Anterior cingulate cortex (tissue), 58 donors: ENCODE measurements around the gene NT5M.
"Not testable (repeated sequence)": the region's sequence is repeated elsewhere in the genome, so short reads cannot be mapped to it uniquely, and the experiment has no call there.

ENCODE experiments used
- DNase-seq, 58 donors: peaks; one replicate each; lab custom pipeline; 2025; lab: John Stamatoyannopoulos, UW

Gene NT5M

DNA sequence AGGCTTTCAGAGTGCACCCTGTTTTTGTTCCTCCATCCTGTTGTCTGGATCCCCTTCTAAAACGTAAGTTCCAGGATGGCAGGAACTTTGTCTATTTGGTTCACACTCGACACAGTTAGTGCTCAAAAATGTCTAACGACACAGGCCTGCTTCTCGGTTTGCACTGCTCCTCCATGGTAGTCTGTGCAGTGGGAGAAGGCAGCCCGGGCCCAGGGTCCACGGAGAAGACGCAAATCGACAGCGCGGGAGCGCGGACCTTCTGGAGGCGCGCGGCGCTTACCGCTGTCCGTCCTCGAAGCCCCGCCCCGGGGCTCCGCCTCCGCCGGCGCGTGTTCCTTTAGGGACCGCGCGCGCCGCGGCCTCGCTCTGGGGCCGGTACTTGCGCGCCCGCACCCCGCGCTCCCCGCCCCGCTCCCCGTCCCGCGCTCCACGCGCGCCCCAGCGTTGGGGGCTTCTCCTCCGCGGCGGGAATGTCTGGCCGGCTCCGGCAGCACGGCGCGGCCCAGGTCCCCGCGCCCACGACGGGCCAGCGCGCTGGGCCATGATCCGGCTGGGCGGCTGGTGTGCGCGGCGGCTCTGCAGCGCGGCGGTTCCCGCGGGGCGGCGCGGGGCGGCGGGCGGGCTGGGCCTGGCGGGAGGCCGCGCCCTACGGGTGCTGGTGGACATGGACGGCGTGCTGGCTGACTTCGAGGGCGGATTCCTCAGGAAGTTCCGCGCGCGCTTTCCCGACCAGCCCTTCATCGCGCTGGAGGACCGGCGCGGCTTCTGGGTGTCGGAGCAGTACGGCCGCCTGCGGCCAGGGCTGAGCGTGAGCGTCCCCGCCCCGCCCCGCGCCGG is at the start of gene NT5M:
Gene NT5M, plus strand, starts transcription at position 364 of the 837 bp plus-strand sequence. Its CDS starts 178 bp downstream, at position 542.
- DNase-seq, result peak in 54 of 58 donors; percentile 28 to 84 (median 62)

DNA sequence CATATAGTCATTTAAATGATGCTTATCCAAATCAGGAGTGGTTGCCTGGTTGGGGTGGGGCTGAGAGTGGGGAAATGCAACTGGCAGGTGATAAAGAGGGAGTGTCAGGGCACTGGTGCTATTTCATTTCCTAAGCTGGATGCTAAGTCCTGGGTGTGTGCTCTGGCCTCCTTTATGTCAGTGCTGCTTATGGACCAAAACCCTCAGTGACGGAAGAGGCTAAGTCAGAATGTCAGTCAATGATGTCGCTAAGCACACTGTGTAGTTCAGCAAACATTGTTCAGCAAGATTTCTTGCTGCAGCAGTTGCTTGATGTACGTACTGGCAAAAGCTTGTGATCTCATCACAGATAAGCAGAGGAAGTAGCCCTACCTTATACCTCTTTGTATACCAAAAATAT is 49.8 kb upstream of the NT5M start:
- DNase-seq, result no peak

DNA sequence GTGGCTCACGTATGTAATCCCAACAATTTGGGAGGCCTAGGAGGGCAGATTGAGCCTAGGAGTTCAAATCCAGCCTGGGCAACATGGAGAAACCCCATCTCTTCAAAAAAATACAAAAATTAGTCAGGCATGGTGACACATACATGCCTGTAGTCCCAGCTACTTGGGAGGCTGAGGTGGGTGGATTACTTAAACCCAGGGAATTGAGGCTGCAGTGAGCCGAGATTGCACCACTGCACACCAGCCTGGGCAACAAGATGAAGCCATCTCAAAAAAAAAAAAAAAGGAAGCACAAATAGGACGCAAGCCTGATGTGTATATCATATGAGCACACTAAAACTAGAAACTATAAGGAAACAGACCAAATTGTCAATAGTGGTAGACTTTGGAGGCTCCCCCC is 49.1 kb upstream of the NT5M start:
- no peak for DNase-seq

DNA sequence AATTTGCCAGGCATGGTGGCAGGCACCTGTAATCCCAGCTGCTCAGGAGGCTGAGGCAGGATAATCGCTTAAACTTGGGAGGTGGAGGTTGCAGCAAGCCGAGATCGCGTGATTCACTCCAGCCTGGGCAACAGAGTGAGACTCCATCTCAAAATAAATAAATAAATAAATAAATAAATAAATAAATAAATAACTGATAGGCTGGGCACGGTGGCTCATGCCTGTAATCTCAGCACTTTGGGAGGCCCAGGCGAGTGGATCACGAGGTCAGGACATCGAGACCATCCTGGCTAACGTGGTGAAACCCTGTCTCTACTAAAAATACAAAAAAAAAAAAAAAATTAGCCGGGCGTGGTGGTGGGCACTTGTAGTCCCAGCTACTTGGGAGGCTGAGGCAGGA is 47.5 kb upstream of the NT5M start:
- DNase-seq, result not testable (repeated sequence)

DNA sequence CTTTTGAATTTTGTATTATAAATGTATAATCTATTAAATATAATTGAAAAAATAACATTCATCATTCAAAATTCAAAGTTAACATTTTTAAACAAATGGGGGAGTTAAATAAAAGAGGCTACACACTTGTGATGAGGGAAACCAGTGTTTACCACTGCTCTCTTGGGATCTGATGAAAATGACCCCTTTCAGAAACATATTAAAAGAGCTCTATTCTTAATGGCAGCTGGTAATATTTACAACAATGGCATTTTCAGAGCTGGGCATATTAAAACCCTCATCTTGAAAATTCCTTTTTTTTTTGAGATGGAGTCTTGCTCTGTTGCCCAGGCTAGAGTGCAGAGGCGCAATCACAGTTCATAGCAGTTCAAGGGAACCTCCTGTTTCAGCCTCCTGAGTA is 46.9 kb upstream of the NT5M start:
- DNase-seq, result no peak

DNA sequence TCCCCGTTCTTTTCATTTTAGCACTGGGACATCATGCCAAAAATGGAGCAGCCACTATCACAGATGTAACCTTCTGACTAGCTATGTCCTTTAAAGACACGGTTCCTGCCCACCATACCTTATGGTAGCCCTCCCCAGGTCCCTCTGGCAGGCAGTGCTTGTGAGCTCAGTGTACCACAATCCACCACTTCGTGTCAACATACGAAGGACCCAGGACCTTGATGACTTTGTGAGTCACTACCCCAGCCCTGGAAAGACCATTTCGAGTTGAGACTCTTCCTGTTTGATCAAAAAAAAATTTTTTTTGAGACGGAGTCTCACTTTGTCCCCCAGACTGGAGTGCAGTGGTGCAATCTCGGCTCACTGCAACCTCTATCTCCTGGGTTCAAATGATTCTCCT is 45.2 kb upstream of the NT5M start:
- DNase-seq, result no peak

DNA sequence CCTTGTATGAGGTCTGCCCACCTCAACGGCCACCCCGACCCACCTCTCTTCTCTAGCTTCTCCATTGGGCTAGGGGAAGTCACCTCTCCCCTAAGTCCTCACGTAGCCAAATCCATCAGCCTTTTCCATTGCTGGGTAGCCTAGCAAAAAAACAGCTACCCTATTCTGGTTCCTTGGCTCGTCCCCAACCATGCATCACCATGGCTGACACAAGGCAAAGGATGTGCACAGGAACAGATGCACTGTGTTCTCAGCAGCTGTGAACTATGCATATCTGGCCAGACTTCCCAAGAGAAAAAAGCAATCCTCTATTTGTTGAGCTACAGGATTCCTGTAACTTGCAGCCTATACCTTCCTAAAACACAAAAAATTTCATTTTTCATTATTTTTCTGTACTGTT is 44.2 kb upstream of the NT5M start:
- DNase-seq, result peak in 38 of 58 donors; percentile 3 to 78 (median 45)

DNA sequence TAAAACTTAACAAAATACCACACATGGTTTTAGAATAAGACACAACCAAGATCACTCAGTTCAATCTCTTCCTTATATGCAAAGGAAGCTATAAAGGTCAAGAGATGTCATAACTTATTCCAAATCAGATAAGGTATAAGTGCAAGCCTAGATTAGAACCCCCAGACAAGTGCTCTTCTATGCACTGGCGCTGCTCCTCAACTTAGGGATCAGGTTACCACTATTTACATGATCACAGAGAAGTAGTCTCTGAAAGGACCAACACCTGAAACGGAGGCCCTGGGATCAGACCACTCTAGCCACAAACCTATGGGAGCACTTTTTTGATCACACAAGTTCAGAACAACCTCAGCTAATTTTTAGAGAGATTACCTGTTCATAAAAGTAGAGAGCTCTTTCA is 38.7 kb upstream of the NT5M start:
- no peak for DNase-seq

DNA sequence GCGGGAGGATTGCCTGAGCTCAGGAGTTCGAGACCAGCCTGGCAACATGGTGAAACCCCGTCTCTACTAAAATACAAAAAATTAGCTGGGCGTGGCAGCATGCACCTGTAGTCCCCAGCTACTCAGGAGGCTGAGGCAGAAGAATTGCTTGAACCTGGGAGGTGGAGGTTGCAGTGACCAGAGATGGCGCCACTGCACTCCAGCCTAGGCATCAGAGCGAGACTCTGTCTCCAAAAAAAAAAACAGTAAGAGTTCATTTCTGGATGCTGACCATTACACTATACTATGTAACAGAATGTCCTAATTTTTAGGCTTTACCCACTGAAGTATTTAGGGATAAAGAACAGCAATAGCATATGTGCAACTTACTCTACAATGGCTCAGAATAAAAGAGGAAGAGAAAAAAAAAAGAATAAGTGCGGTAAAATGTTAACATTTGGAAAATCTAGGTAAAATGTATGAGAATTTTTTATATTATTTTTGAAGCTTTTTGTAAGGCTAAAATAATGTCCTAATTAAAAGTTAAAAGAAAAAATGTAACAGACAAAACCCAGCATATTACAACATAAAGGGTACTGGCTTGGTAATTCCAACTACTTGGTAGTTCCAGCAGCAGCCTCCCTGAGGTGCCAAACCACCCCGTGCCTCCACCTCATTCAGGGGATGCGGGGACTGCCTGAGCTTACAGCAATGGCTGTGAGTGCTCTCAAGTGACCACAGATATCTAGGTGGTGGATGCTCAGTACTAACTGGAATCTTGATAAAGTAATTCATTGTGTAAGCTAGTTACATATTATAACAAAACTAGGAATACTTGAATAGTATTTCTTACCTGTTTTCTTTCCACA is 33.0 kb upstream of the NT5M start:
- no peak for DNase-seq

DNA sequence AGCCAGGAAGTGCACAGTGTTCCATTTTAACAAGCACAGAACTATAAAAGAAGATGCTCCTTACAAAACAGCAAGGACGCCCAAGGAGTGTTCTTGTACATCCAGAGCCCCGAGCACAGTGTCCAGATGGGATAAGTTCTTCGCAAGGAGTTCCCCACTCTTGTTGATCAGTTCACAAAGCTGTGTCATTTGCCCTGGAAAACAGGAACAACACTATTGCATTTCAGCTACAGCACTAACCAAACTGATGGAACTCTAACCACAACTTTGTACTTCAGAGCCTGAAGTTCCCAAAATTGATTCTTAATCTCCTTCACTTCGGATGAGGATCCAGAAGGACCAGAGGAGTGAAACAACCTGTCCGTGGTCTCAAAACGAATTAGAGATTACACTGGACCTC is 27.2 kb upstream of the NT5M start:
- DNase-seq, result no peak

DNA sequence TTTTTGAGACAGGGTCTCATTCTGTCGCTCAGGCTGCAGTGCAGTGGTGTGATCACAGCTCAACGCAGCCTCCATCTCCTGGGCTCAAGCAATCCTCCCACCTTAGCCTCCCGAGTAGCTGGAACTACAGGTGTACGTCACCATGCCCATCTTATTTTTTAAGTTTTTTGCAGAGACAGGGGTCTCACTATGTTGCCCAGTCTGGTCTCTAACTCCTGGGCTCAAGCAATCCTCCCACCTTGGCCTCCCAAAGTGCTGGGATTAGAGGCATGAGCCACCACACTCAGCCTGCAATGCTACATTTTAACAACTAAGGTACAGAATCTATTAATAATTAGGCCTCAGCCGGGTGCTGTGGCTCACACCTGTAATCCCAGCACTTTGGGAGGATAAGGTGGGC is 25.7 kb upstream of the NT5M start:
- not testable (repeated sequence) for DNase-seq

DNA sequence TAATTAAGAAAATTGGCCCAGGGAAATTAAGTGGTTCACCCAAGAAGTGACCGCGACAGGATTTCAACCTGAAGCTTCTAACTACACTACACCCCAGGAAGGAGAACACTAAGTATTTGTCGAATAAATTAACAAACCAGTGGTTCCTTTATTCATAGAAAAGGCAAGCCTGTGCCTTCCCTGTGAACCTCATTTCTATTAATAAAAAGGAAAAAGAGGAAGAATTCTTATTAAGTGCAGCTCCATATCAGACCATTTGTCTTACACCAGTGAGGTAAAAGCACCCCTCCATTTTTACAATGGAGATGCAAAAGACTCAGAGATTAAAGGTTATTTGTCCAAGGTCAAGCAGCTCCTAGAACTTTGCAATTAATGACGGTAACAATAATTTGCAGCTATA is 23.9 kb upstream of the NT5M start:
- no peak for DNase-seq

DNA sequence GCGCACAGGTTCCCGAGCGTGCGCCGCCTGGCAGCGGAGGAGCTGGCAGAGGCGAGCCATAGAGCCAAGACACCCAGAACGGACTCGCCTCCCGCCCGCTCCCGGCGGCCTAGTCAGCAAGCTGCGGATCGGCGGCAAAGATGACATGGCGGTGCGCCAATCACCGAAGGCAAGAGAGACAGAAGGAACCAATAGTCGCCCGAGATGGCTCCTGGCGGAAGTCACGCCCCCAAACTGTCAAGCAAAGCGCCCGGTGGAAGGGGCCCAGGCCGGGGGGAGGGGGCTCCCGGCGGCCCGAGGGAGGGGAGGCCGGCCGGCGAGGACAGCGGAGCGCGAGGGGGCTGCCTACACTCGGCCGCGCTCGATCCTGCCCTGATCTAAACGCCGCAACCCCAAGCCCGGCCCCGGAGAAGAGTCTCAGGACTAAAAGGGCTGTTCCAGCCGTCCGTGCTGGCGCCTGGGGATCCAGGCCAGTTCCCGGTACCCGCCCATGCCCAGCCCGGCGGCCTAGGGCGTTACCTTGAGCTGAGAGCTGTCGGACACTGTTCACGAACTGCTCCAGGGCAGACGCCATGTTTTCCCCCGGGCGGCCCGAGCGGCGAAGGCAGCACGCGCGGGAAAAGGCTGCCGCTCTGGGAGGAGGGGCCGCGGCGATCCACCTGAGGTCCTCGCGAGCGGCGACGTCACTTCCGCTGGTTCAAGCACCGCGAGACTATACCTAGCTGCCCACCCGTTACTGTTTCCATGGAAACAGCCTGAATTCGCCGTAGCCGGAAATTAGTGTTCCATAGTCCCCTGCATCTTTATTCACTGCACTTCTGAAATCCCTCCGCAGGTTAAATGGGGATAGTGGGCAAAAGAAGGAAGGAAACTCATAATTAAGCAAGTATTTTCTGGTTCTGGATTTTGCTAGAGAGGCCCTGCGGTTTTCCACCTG is 22.3 kb upstream of the NT5M start, which contains the start of gene COPS3:
Gene COPS3, minus strand, starts transcription at position 634 of the 937 bp plus-strand sequence. Its CDS starts 60 bp downstream, at position 574.
- peak; percentile 78 to 99 (median 96) for DNase-seq

DNA sequence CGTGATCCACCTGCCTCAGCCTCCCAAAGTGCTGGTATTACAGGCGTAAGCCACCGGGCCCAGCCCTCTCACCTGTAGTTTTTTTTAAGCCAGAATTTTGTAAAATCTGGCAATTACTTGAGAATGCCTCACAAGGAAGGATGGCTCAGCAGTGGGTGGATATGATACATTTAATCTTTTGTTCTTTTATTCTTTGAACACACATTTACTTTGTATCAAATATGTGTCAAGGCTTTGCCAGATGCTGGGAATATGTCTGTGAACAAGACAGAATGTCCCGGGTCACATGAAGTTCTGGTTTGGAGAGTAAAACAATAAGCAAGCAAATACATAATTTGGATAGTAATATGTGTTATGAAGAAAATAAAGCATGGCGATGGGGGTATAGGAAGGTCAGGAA is 17.2 kb upstream of the NT5M start:
- DNase-seq, result no peak

DNA sequence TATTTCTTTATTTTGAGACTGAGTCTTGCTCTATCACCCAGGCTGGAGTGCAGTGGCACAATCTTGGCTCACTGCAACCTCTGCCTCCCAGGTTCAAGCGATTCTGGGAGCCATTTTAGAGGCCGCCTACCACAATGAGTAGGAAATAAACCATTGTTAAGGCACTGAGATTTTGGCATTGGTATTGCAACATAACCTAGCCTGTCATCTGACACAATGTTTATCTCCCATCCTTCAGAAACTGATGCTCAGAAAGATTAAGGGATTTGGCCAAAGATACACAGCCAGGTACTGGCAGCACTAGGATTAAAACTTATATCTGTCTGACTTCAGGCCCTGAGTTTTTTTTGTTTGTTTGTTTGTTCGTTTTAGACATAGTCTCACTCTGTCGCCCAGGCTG is 14.1 kb upstream of the NT5M start:
- no peak for DNase-seq

DNA sequence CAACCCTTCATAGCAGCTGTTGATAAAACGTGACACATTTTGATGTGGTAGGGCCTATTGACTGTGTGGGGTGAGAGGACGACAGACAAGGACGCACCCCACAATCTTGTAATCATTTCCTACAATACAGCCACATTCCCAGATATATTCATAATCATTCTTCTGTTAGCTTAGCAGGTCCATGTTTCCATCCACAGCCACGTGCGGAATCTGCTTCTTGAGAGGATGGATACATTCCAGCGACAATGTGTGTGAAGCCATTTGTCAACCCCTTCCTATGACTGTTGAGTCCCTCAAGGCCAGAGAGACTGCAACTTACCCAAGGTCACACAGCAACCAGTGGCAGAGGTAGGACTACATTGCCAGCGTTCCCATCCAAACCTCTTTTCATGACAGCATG is 13.5 kb upstream of the NT5M start:
- no peak for DNase-seq

DNA sequence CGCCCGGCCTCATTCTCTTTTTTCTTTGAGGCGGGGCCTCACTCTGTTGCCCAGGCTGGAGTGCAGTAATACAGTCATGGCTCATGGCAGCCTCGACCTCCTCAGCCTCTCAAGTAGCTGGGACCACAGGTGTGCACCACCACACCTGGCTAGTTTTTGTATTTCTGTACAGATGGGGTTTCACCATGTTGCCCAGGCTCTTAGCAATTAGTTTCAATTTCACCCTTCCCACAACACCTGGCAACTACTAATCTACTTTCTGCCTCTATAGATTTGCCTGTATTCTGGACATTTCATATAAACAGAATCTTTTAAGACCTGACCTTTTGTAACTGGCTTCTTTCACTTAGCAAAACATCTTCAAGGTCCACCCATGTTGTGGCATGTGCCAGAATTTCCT is 8.0 kb upstream of the NT5M start:
- no peak for DNase-seq

DNA sequence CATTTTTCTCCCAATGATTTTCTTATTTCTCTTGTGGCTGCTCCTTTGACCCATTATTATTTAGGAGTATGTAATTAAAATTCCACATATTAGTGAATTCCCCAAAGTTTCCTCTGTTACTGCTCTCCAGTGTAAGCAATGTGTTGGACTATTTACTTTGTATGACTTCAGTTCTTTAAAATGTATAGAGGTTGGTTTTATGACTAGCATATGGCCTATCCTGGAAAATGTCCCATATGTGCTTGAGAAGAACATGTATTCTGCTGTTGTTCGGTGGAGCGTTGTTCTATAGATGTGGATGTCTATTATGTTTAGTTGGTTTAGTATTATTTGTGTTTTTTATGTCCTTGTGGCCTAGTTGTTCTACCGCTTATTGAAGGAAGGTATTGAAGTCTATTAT is 6.0 kb upstream of the NT5M start:
- no peak for DNase-seq

DNA sequence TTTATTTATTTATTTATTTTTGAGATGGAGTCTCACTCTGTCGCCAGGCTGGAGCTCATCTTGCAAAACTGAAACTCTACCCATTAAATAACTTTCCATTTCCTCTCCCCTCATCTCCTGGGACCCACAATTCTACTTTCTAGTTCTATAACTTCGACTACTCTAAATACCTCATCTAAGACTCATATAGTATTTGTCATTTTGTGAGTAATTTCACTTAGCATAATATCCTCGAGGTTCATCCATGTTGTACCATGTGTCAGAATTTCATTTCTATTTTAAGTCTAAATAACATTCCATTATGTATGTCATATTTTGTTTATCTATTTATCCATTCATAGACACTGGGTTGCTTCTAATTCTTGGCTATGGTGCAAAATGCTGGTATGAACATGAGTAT is 5.1 kb upstream of the NT5M start:
- no peak for DNase-seq
